Left lobe of liver (tissue), 2 donors: ENCODE data around the gene PTPRG. TPM values are rescaled to one million over a fixed set of nuclear protein-coding genes. Genes with fewer than 3 reads are reported as not detected.
A peak's percentile ranks its signal among the peaks of the same experiment; 100 is the strongest.

ENCODE experiments used
- ATAC-seq: fragments of 200-7000 bp; cut with Tn5 transposase; one replicate; pipeline ENCODE4 v1.9.1; 2020; ENCODE audit warnings: mild to moderate bottlenecking, moderate library complexity
- DNase-seq: peaks from one replicate; pipeline ENCODE4 v3.0.0-alpha.2; 2020; ENCODE audit warnings: low spot score
- total RNA-seq: library from RNA; stranded (reverse); gene quantifications from one replicate; pipeline ENCODE4 v1.2.1, GENCODE V29; 2021
- donor health status: DM: no; HTN: no; CAD: no; lungs with moderate emphysema.
- donor health status: DM: no; HTN: yes; CAD: no.

Gene PTPRG
- total RNA-seq, 1 donor from 2014 or later = 15.6 TPM

GRCh38 chr3:62070891-62071290 lies 509.5 kb downstream of the PTPRG start:
- ATAC-seq = no peak
- no peak for DNase-seq

- no peak for DNase-seq
- no peak for ATAC-seq
These were observed 511.7 kb downstream of the PTPRG start for GRCh38 chr3:62073038-62073437.

- no peak for DNase-seq
- ATAC-seq = no peak
These were observed 523.2 kb downstream of the PTPRG start for GRCh38 chr3:62084558-62084957.

GRCh38 chr3:62088472-62089104 lies 527.2 kb downstream of the PTPRG start:
- DNase-seq (no peak), ATAC-seq (peak; percentile 52)

- DNase-seq (no peak), ATAC-seq (no peak)
These were observed 528.7 kb downstream of the PTPRG start for GRCh38 chr3:62090066-62090465.

DNA sequence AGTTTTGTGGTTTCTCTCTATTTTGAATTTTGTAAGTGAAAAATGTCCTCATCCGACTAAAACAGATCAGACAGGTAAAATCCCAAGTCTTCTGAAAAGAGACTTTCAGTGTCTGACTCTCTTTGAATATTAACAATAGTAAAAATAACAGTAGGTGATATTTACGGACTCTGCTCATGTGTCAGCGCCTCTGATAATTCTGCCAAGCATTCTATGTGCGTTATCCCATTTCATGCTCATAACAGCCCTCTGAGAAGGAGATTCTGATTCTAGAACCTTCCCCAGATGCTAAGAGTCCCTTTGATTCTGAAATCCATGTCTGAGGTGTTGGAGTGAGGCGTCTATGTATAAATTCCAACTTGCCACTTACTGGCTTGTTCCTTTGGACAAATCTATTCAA lies 529.1 kb downstream of the PTPRG start:
- ATAC-seq = no peak

GRCh38 chr3:62093025-62093424 lies 531.7 kb downstream of the PTPRG start:
- DNase-seq (no peak), ATAC-seq (no peak)

More for the DNA sequence above, 529.1 kb downstream of the PTPRG start:
- no peak for DNase-seq

DNA sequence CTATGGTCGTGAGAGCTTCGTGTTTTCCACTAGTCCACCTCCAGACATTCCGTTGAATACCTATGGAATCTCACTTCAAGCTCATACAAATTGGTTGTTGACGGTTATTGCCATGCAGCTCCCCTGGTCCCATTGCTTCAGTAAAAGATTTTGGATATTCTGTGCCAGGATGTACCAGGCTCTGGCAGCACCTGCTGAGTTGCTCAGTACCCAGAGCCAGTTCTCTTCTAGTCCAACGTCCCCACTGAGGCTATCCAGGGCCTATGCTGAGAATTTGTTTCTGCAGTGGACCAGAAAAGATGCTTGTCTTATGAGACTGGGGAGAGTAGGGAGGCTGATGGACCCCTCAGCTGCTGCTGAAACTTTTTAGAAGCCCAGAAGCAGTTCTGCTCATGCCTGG lies 533.1 kb downstream of the PTPRG start:
- ATAC-seq = no peak
- no peak for DNase-seq

GRCh38 chr3:62095080-62095479 lies 533.7 kb downstream of the PTPRG start:
- ATAC-seq (no peak), DNase-seq (no peak)

DNA sequence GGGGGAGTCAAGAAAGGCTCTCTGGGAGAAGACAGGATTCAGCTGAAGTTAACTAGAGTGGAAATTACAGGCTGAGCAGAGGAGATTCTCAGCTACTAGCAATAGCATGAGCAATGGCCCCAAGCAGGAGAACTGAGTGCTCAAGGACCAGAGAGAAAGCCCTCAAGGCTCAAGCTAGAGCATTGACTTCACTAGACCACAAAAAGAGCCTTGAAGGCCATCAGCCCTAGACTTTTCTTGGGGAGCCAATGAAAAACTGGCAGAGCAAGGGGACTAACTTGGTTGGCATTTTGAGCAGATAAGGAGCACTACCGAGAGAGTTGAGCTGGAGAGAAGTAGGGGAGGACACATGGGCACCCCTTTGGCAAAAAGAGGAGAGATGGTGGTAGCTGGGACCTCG lies 534.4 kb downstream of the PTPRG start:
- ATAC-seq = no peak

GRCh38 chr3:62096521-62096920 lies 535.1 kb downstream of the PTPRG start:
- DNase-seq (no peak), ATAC-seq (no peak)

More for the DNA sequence above, 534.4 kb downstream of the PTPRG start:
- DNase-seq = no peak

GRCh38 chr3:62097121-62097520 lies 535.8 kb downstream of the PTPRG start:
- no peak for DNase-seq
- no peak for ATAC-seq

GRCh38 chr3:62098646-62099365 lies 537.4 kb downstream of the PTPRG start:
- ATAC-seq (no peak), DNase-seq (no peak)

GRCh38 chr3:62100282-62100989 lies 539.1 kb downstream of the PTPRG start:
- DNase-seq = no peak

GRCh38 chr3:62101488-62101887 lies 540.1 kb downstream of the PTPRG start:
- no peak for DNase-seq
- no peak for ATAC-seq

More at GRCh38 chr3:62100282-62100989, 539.1 kb downstream of the PTPRG start:
- ATAC-seq = no peak

- DNase-seq (no peak), ATAC-seq (no peak)
These were observed 542.2 kb downstream of the PTPRG start for GRCh38 chr3:62103531-62103930.

- DNase-seq (no peak), ATAC-seq (no peak)
These were observed 548.2 kb downstream of the PTPRG start for GRCh38 chr3:62109534-62109933.

DNA sequence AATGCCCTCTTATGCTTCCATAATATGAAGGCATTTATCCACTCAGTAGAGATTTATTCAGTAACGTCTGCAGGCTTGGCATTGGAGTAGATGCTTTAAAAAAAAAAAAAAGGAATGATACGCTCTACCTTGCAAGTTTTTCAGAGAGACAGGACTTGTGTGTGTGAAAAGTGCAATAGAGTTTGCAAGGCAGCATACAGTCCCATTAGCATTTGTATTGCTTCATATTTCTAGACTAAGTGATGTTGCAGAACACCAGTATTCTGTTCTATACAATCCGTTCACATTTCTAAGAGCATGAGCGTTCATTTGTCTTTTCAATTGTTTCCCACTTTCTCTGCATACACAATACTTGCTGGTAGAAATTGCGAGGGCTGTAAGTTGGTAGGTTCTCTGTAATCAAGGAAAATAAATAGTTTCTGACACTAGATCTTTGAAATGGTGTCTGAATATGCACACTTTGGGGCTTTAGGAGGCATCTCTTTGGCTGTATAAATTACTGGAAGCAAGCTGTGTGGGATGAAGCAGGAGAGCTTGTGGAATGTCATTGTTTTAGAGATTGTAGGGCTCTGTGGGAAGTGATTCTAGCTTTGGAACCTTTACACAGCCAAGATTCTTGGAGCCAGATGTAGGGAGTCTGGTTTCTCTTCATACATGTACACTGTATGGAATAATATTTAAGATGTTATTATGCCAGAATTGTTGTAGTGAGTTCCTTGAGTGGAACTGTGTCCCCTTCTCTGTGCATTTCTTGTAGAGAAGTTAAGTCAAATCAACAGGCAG lies 549.3 kb downstream of the PTPRG start:
- no peak for DNase-seq
- ATAC-seq = no peak

DNA sequence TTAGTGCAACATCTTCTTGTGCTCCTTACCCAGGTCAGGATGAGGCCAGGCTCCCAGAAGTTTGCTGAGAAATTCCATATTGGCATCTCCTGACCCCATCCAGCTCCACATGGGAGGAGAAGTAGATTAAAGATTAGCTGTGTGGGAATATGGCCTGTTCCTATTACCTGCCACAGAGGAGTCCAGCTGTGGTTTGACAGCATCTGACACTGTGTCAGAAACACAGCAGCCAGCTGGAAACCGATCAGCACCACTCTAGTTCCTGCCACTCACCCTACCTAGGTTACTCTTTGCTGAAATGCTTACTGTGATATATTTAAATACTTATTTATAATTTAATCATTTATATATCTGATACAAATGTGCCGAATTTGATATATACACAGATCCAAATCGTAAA lies 551.7 kb downstream of the PTPRG start:
- ATAC-seq = no peak

GRCh38 chr3:62114763-62115162 lies 553.4 kb downstream of the PTPRG start:
- no peak for DNase-seq
- ATAC-seq = no peak

More for the DNA sequence above, 551.7 kb downstream of the PTPRG start:
- DNase-seq = no peak

DNA sequence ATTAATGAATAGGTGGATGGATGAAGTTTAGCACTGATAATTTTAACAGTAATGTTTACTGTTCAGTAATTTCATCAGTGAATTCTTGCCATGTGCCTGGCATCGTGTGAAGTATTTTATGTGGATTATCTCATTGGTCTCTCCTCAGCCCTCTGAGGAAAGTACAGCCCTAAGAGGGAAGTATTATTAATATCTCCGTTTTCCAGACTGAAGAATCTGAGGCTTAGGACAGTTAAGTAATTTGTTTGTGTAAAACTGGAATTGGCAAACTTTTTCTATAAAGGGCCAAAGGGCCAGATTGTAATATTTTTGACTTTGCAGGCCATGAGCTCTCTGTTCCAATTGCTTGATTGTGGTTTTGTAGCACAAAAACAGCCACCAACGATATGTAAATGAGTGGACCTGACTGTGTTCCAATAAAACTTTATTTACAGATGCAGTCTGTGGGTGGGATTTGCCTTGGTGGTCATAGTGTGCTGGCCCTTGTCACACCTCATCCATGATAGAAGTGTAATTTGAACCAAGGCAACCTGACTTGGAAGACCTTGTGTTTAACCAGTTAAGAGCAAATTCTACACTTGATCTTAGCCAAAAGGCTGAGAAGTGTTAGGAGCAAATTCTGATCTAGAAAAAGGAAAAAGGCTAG lies 556.7 kb downstream of the PTPRG start:
- peak; percentile 27 for ATAC-seq
- DNase-seq = no peak
